GM19238 (cell line): ENCODE data around the gene TREML2.

Experiments used
- DNase-seq: peaks from one replicate; pipeline ENCODE4 v3.0.0; 2011; ENCODE audit warnings: low spot score; ENCODE audit not compliant: insufficient read length

TREML2 gene

DNA sequence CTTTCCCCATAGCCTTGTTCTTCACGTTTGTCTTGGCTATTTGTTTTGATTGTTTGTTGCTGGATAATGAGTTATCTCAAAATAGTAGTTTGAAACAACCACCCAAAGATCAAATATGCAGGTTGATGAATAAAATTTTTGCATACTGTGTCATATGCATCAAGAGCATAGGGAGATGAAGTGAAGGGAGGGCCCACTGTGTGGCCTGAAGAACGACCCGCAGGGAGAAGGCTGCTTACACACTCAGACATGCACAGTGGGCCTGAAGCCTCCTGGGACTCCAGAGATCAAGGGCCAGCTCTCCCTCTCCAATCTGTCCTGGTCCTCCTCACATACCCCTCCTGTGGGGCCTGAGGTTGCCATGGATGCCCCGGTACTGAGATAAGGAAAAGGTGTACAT, 21.8 kb downstream of the TREML2 start:
- DNase-seq = no peak

DNA sequence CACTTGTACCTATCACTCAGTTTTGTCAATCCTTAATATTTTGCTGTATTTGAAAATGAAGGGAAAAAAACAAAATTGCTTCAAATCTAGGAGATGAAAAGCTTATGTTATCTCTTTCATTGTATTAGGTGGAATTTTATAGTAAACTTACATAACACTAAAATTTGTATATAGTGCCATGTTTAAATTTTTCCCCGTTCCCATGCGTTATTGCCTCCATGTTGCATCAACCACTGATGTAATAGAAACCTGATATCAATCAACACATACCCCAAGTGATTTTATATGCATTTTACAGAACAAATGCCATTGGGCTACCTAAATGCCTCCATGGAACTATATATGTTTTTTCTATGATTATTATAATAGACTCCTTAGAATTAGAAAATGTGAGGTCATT, 23.3 kb downstream of the TREML2 start:
- DNase-seq = no peak

DNA sequence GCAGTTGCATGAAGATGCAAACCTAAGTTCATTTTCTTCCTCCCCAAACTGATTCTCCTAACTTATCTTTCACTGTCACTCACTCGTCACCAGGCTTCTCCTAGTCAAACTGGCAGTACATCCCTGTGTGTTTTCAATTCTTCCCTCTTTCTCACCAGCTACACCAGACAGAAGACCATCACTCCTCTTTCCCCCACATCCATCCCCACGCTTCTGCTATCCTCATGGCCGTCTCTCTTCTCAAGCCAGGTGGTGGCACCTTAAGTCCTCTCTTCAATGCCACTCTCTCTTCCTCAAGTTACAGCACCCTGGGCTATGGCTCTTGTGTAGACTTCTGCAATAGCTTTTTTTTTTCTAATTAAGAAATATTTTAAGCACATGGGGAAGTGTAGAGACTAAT, 23.7 kb downstream of the TREML2 start:
- no peak for DNase-seq

DNA sequence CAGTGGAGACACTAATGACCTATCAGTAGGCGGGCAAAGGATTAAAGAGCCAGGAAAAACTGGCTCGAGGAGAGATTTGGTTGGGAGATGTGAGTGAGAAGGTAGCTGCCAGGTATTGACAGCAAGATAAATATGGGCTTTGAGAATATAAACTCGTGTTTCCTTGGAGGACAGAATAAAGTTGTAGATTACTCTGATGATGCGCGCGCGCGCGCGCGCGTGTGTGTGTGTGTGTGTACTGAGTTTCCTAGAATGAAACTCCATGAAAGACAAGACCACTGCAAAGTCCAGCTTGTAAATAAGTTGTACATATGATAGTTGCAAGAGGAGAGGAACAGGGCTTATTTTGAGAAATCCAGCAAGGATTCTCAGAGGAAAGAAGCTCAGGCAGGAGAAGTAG, 24.8 kb downstream of the TREML2 start:
- DNase-seq = no peak

DNA sequence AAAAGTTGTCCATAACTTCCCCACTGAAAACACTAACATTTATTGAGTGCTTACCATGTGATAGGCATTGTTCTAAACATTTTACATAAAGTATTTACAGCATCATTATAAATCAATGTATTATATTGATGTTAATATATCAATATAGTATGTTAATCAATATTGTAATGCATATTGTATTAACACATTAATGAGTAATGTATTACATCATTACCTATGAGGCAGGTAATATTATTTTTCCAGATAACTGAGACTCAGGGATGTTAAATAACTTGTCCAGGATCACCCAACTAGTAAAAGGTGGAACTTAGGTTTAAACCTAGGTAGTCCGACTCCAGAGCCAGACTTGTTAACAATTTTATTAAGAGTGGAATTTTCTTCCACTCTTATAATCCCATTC, 25.9 kb downstream of the TREML2 start:
- no peak for DNase-seq

DNA sequence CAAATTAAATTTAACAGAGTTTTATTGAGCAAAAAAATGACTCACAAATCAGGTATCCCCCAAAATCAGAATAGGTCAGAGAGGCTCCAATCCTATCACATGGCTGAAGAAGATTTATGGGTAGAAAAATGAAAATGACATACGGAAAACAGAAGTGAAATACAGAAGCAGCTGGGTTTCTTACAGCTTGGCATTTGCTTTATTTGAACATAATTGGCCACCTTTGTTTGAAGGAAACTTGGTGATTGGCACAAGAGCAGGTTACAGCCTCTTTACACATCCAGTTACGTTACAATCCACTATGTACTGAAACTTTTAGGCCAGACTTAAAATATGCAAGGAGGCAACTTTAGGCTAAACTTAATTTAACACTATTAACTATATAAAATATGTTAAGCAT, 26.3 kb downstream of the TREML2 start:
- DNase-seq = no peak

DNA sequence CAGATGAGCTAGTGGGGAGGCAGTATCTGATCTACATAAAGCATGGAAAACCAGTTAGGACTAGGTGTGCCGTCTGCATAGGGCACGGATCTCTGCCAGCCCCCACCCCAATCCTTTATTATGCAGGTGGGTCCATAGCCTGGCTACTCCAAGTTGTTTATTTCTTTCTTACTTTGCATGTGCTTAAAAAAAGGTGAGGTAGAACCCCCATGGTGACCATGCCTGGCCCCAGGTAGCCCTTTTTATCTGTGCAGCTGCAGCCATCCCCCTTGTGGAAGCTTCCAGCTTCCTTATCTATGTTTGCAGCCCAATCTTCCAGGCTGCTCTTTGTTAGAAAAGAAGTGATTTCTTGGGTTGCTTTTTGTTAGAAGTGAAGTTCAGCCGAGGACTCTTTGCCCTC, 29.0 kb downstream of the TREML2 start:
- no peak for DNase-seq

DNA sequence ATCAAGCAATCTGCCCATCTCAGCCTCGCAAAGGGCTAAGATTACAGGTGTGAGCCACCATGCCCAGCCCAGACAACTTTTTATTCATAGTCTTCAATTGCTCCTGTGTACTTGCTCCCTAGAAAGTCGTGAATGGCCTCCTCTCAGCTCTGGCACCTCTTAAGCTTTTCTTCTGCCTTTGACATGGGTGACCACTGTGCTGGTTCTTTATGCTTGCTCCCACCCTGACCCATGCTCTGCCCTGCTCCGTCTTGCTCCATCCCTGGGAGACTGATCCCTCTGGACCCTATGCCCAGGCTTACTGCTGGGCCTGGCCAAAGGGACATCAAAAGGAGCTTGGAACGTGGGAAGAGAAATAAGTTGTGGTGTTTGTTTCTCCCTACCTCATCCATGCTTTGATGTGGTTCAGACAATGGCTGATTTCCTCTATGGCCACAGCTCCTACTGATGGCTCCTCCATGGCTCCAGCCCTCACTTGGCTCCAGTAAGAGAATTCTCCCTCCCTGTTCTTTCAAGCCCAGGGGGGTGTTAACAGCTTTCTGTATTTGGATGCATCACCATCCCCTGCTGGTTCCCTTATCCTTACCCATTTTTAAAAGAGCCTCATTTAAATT, 30.3 kb downstream of the TREML2 start:
- no peak for DNase-seq

DNA sequence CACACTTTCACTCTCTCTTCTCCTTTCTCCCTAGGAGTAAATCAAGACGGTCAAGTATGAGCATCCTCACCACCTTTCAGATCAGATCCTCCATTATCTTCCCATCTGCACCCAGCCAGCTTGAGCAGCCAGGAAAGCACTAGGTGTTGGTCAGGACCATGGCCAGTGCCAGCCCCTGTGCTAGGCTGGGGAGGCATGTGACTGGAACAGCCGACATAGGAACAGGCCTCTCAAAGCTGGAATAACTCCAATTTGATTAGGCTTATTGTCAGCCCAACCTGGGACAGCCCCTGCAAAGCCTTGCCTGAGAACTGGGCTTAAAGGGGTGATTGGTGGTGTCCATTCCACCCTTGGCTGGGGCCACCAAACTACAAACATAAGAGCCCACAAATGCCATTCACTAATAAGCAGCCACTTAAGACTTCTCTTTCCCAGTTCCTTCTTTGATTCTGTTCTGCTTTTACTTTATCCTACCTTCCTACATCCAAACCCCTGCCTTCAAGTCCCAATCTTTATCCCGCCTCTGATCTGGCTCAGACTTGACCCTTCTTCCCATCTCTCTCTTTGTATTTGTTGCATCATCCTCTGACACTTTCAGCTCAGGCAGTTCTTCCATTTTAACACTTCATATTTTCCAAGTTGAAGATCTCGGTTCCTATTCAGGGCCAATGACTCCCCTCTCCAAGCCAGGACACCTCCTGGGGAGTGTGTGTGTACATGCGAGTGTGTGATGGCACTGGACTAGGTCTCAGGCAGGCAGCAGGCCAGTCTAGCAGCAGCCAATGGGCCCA, 33.6 kb downstream of the TREML2 start:
- no peak for DNase-seq

DNA sequence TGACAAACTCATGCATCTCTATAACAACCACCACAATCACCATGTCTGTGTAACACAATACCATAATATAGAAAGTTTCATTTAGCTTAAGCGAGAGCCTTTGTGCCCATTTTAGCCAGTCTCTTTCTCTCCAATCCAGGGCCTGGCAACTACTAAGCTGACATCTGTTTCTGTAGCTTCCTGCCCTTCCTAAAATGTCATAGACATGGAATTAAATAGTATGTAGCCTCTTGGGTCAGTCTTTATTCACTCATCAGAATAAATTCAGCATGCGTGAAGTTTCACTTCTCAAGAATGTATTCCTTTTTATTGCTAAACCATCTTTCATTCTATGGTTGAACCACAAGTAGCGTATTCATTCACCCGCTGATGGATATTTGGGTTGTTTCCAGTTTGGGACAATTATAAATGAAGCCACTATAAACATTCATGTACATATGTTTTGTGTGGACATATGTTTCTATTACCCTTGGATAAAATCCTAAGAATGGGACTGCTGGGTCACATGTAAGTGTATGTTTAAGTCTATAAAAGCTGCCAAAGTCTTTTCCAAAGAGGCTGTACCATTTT, 36.3 kb downstream of the TREML2 start:
- DNase-seq = no peak

DNA sequence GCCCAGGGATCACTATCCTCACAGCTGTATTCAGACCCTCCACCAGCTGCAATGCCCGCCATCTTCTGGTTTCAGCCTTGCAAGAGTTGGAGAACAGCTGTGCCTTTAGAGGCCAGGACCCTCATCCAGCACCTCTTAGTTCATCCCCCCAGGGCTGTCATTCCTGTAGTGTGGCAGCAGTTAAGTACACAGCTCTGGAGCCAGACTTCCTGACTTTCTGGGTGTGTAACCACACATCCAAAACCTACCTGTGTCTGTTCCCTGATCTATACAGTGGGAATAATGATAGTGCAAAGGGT, 37.6 kb downstream of the TREML2 start:
- DNase-seq = no peak

DNA sequence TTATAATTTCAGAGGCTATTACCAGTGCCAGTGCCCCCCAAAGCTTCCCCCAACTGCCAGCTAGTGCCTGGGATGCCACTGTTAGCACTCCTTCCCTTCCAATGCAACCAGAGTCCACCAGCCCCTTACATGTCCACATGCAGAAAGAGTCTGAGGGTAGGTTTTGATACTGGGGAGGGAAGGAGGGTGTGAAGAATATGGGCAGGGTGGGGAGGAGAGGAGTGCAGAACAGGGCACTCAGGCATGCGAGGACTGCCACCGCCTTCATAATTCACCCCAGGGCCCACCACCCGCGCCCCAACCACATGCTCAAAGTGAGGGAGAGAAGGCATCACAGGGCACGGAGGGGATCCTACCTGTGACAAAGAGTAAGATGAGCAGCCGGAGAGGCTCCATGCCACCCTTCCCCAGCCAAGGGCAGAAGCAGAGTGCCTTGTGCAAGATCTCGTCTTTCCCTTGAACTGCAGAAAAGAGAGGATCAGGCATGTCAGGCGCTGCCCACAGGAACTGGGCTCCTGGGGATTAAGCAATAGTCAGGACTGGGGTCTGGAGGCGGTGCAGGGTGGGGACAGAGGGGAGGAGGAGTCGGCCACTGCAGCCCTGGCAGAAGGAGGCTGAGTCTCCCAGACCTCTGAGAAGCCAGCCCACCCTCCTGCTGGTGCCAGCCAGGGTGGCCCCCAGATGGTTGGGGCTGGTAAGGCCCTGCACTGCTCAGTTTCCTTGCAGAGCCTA, 38.1 kb downstream of the TREML2 start, which contains the start of gene TREM2:
Gene TREM2 (minus strand): TSS at position 430 of the 732 bp plus-strand sequence. CDS start 34 bp downstream, at position 396.
- no peak for DNase-seq

DNA sequence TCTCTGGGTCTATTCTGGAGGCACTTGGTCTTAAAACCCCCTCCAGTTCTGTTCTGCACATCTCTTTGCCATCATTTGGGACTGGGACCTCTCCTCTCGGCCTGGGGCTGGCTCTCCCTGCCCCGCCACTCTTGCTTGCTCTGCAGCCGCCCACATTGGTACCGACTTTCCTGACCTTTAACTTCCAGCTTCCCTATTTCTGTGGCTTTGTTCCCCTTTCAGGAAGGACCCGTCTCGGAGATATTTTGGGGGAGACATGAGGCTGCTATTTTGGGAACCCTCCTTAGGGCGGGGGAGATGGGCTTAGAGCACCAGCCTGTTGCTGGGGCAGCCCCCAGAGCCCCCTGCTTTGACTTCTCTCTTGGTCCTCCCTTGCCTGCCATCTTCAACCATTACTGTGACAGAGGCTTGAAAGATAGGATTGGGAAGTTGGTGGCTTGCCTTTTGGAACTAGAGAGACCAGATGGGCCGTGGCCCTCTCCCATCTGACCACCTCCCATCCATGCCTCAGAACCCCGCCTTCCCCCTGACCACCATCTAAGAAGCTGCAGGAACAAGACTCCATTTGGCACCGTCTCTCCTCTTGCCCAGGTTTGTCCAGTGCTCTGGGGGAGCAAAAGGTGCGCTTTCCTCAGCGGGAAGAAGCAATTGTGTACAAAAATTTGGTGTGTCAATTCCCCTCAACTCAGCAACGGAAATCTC, 38.9 kb downstream of the TREML2 start:
- DNase-seq = no peak

DNA sequence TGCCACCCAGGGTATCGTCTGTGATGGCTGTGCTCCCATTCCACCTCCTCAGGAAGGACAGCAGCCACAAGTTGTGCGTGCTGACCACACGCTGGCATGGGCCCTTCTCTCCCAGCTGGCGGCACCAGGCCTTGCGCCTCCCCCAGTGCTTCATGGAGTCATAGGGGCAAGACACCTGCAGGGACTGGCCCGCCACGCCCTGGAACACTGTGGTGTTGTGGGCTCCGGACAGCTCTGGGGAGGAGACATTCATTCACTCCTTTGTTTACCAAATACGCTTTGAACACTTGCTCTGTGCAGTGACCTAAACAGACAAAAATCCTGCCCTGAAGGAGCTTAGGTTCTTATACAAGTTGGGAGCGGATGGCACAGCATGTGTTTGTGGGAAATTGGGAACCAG, 39.6 kb downstream of the TREML2 start:
- no peak for DNase-seq

DNA sequence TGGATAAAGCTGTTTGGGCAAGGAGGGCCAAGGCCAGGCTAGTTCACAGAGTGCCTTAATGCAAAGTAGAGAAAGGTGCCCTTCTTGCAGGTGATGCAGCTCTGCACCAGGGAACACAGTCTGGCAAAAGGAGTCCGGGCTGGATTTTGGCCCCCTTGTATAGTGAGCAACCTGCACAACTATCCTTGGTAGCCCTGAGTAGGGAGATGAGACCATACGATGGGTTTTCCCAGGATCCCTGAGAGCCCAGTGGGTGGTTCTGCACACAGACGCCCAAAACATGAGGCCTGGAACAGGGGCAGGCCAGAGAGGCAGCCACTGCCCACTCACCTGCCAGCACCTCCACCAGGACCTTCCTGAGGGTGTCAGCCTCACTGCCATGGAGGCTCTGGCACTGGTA, 40.0 kb downstream of the TREML2 start:
- DNase-seq = no peak

DNA sequence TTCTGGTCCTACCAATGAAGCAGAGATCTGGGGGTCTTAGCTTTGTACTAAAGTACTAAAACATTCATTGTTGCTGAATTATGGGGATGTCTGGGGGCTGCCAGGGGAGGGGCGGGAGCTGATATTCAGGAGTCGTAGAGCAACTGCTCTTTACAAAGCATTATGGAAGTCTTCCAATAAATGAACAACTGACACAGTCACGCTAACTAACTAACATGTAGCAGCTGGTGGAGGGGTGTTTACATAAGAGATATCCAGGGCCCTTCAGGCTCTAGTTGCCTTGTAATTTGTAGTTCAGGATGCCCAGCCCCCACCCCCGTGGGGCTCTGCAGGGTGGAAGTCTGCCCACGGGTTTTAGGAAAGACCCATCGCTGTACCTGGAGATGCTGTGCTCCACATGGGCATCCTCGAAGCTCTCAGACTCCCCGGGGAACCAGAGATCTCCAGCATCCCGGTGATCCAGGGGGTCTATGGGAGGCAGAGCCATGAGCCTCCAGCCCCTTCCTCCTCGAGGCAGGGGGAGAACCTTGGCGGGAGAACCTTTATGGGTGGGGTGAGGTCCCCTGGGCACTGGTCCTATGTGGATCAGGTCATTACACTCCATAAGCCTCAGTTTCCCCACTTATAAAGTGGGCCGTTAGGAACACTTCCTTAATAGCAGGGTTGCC, 41.4 kb downstream of the TREML2 start:
- no peak for DNase-seq

DNA sequence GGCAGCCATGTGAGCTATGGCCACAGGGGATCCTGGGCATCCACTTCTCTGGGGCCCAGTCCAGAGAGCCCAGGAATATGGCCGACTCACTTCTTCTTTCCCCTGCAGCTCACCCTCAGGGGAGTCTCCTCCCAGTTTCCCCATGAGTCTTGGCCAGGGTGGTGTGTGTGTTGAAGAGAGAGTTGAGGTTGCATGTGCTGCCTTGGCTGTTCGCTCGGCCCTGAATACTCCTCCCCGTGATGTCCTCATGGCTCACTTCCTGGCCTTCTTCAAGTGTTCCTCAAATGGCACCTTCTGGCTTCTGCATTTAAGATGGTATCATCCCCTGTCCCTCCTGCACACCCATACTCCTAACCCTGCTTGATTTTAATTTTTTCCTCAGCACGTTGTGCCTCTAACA, 43.6 kb downstream of the TREML2 start:
- no peak for DNase-seq

DNA sequence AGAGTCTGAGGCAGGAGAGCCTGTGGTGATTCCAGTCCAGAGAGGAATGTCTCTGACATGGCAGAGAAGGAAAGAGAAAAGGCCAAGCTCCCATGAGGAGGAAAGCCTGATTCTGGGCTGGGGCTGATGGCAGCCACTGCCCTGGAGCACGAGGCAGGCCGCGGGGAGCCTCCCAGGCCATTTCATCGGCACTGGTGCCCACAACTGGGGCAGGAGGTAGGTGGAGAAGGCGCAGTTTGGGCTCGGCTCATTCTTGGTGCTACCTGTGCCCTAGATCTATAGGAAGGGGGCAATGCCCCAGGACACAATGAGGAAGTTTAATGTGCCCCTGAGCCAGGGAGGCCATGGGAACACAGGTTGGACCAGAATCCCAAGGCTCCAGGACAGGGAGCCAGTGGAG, 44.2 kb downstream of the TREML2 start:
- DNase-seq = no peak

DNA sequence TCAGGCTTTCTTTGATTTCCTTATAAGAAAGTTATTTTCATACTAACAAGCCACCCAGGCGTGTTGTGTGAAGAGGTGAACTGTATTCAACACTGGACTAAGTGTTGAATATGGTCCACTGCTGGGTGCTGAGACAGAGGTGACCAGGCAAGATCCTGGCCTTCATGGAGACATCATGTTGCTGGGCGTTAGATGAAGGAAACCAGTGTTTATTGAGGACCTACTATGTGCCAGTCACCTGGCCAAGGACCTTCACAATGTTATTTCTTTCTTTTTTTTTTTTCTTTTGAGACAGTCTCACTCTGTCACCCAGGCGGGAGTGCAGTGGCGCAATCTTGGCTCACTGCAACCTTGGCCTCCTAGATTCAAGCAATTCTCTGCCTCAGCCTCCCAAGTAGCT, 44.9 kb downstream of the TREML2 start:
- no peak for DNase-seq

DNA sequence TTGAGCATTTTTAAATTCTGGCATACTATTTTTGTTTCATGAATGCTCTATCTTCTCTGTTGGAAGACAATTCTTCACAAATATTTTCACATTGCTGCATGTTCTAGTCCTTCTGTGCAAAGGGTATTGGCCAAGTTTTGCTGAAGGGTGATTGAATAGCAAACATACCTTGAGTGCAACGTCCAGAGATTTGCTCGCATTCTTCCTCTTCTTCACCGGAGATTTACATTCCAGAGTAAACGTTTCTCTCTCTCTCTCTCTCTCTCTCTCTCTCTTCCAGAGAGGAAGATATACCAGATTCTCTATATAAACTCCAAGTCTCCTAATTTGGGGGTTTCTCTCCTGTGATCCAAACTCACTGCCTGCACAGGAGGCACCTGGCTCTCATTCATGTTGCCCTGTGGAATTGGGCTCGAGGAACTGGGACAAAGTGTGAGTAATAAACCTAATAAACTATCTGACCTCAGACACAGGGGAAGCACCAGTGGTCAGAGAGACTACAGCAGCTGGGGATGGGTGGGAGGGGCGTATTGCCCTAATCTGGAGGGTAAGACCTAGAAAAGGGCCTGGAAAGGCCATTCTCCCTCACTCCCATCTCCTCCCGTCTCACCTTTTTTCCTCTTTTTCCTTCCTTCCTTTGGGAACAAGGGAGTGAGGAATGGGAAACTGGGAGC, 45.7 kb downstream of the TREML2 start:
- no peak for DNase-seq
